ENCODE results near the gene USP44. TPM values are rescaled to one million over a fixed set of nuclear protein-coding genes. Genes with fewer than 3 reads are reported as not detected.

Gene USP44
- 1 to 10 TPM in 1 of 4 donors, under 1 TPM in 3; 0.19 to 5.9 (median 0.50) TPM for total RNA-seq

GRCh38 chr12:95551305-95551704, at the start of gene USP44:
Gene USP44, minus strand, starts transcription at chr12:95551476. Its CDS starts 17,220 bp downstream, at chr12:95534256.
- Histone ChIP-seq H3K4me3 (no peak within 1 kb of the TSS), H3K27me3 (peaks cover 0 to 26% (median 2%) of the 10 kb centered on the region in 4 donors), H3K4me1 (peaks cover 0 to 17% (median 0%) of the 10 kb centered on the region in 3 donors), H3K36me3 (no peaks in the 10 kb centered on the region), H3K27ac (no peak within 1 kb of the TSS), H3K9me3 (peaks cover 0 to 9% (median 3%) of the 10 kb centered on the region in 3 donors)
- DNase-seq = no peak
- TF ChIP-seq CTCF (IDR thresholded peaks at IDR 0.05) (no peak), POLR2A (IDR thresholded peaks at IDR 0.05) (no peak)
- WGBS, 2 donors = 51 to 72% methylated on average over 6 to 7 of the region's 9 CpGs
- intact Hi-C loops (cut with DNase I) = no loop called here

- peaks cover 0 to 3% (median 0%) of the 10 kb centered on the region in 3 donors for H3K4me1 ChIP-seq
- DNase-seq = no peak
- intact Hi-C loops (cut with DNase I) = no loop called here
- no peaks in the 10 kb centered on the region for H3K9me3 ChIP-seq
- H3K4me3 ChIP-seq = no peak overlapping the region
- WGBS, 2 donors = 80 to 92% methylated on average over 6 to 8 of the region's 8 CpGs
- H3K27ac ChIP-seq = no peak overlapping the region
- no peaks in the 10 kb centered on the region for H3K36me3 ChIP-seq
- no peak for TF ChIP-seq POLR2A (IDR thresholded peaks at IDR 0.05)
- no peak for TF ChIP-seq CTCF (IDR thresholded peaks at IDR 0.05)
- H3K27me3 ChIP-seq = no peaks in the 10 kb centered on the region
Observed at GRCh38 chr12:95600567-95600966, 49.3 kb upstream of the USP44 start.

GRCh38 chr12:95599880-95600279, 48.6 kb upstream of the USP44 start:
- Histone ChIP-seq H3K4me3 (no peak overlapping the region), H3K4me1 (peaks cover 0 to 3% (median 0%) of the 10 kb centered on the region in 3 donors), H3K27ac (no peak overlapping the region), H3K27me3 (no peaks in the 10 kb centered on the region), H3K9me3 (no peaks in the 10 kb centered on the region), H3K36me3 (no peaks in the 10 kb centered on the region)
- DNase-seq = no peak
- no peak for TF ChIP-seq POLR2A (IDR thresholded peaks at IDR 0.05)
- TF ChIP-seq CTCF (IDR thresholded peaks at IDR 0.05) = no peak
- 85 to 89% methylated on average over 5 of the region's 5 CpGs for WGBS, 2 donors
- intact Hi-C loops (cut with DNase I) = no loop called here

- Histone ChIP-seq H3K4me1 (peaks cover 3 to 9% (median 3%) of the 10 kb centered on the region in 3 donors), H3K27me3 (no peaks in the 10 kb centered on the region), H3K36me3 (no peaks in the 10 kb centered on the region), H3K9me3 (no peaks in the 10 kb centered on the region), H3K27ac (no peak overlapping the region), H3K4me3 (no peak overlapping the region)
- 40 to 58% methylated on average over 2 of the region's 2 CpGs for WGBS, 2 donors
- no peak for TF ChIP-seq POLR2A (IDR thresholded peaks at IDR 0.05)
- no peak for TF ChIP-seq CTCF (IDR thresholded peaks at IDR 0.05)
- no peak for DNase-seq
- intact Hi-C loops (cut with DNase I) = no loop called here
Observed at GRCh38 chr12:95594136-95594535, 42.9 kb upstream of the USP44 start.

GRCh38 chr12:95593266-95593871, 42.1 kb upstream of the USP44 start:
- no peak for DNase-seq

More at GRCh38 chr12:95593266-95593871, 42.1 kb upstream of the USP44 start:
- Histone ChIP-seq H3K9me3 (no peaks in the 10 kb centered on the region), H3K4me1 (peaks cover 3 to 9% (median 3%) of the 10 kb centered on the region in 3 donors), H3K27me3 (no peaks in the 10 kb centered on the region), H3K27ac (no peak overlapping the region), H3K36me3 (no peaks in the 10 kb centered on the region), H3K4me3 (no peak overlapping the region)
- 37 to 47% methylated on average over 5 to 7 of the region's 7 CpGs for WGBS, 2 donors
- no peak for TF ChIP-seq CTCF (IDR thresholded peaks at IDR 0.05)
- TF ChIP-seq POLR2A (IDR thresholded peaks at IDR 0.05) = no peak
- intact Hi-C loops (cut with DNase I) = no loop called here
